GM10847 (cell line): ENCODE results near the gene DCBLD2.

Experiments used
- POLR2A ChIP-seq: IDR thresholded peaks from 2 replicates; pipeline ENCODE4 v1.6.1; 2011; ENCODE audit not compliant: insufficient read length; ENCODE audit errors: extremely low read depth

DCBLD2 gene

DNA sequence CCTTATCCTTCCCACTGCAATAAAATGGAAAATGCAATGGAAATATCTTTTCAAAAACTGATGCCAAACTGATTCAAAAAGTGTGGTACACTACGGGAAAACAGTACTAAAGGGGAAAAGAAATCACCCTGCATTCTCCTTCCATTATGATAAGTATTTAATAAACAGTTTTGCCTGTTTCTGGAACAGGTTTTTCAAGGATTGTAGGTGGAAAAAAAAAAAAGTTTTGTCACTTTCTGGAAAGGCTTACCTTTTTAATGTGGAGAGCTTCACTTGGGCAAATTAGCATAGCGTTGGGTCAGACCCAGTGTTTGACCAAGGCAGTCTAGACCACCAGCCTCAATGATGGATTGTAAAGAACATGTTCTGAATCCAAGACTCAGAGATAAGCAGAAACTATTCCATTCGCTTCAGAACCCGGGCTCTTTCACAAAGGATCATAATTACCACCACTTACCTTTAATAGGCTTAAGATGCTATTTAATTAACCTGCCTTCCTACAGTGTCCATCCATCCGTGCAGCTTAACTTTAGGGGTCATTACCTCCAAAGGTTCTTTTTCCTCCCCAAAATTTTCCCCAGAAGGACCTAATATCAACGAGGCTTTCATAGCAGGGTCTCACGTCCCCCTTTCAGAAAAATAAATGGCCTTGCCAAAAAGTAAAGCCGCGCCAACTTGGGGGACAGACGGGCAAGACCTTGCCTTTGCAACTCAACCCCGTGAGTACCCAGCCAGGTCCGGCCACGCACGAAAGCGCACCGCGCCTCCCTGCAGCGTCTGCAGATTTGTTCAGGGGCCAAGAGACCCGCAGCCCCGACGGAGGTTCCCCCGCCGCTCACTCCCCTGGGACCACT lies 1.0 kb downstream of the DCBLD2 start:
- TF ChIP-seq POLR2A, result no peak

DNA sequence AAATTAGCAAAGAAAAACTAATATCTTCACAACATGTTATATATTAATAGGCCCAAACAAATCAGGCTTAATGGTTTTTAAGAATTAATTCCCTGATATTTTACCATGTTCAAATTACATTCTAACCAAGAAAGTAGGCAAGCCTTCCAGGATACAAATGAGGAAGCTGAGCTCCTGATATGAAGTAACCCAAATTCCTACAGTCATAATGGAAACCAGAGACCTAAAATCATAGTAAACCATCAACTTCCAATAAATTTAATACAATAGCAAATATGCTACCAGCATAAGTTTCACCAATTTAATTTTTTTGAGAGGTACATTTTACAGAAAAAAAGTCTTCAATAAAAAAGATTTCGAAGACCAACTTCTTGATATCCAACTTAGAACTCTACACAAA lies 3.8 kb downstream of the DCBLD2 start:
- no peak for TF ChIP-seq POLR2A

GRCh38 chr3:98894791-98895576 lies 6.5 kb downstream of the DCBLD2 start:
- no peak for TF ChIP-seq POLR2A

GRCh38 chr3:98893740-98894139 lies 7.8 kb downstream of the DCBLD2 start:
- no peak for TF ChIP-seq POLR2A

DNA sequence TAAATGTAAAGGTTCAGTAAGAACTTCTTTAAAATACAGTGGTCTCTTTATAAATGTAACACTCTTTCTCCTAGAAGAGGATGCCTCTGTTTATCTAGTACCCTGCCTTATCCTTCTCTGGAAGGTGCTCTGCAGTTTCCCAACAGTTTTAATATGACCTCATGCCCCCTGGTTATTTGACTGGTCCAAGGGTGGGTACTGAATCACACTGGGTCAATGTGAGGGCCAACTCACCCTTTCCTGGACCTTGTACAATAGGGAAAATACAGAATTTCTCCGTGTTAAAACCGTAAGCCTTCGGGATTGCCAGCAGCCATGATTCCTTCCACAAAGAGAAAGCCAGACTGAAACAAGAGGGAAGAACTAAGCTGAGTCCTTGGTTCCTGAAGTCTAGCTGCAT lies 9.2 kb downstream of the DCBLD2 start:
- TF ChIP-seq POLR2A, result no peak

- TF ChIP-seq POLR2A, result no peak
Measured at GRCh38 chr3:98890965-98891910, 10.3 kb downstream of the DCBLD2 start.

DNA sequence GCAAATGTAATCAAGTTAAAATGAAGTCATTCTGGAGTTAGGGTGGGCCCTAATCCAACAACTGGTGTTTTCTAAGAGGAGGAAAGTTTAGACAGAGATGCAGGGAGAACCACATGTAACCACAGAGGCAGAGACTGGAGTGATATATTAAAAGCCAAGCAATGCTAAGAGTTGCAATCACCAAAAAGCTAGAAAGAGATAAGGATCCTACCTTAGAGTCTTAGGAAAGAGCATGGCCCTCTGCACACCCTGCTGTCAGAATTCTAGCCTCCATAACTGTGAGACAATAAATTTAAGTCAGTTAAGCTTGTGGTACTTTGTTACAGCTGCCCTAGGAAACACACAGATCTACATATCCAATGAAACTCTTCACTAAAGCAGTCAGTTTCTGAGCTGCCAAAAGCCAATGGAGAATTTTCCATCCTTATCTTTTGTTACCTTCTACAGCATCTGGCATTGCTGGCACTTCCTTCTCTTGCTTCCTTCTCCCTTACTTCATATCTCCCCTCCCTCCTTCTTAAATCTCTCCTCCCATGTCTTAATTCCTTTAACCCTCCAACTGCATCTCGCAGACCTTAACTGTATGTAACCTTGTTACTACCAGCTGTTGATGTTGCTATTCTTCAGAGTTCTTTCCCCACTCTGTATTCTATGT lies 11.2 kb downstream of the DCBLD2 start:
- TF ChIP-seq POLR2A, result no peak

DNA sequence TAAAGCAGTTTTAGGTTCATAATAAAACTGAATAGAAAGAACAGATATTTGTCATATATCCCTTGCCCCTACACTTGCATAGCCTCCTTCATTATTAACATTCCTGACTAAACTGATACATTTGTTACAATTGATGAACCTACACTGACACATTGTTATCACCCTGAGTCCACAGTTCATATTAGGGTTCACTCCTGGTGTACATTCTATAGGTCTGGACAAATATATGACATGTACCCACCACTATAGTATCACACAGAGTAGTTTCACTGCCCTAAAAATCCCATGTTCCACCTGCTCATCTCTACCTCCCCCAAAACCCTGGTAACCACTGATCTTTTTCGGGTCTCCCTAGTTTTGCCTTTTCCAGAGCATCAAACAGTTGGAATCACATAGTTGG lies 13.8 kb downstream of the DCBLD2 start:
- TF ChIP-seq POLR2A, result no peak

- TF ChIP-seq POLR2A, result no peak
Measured at GRCh38 chr3:98886525-98886924, 15.0 kb downstream of the DCBLD2 start.

DNA sequence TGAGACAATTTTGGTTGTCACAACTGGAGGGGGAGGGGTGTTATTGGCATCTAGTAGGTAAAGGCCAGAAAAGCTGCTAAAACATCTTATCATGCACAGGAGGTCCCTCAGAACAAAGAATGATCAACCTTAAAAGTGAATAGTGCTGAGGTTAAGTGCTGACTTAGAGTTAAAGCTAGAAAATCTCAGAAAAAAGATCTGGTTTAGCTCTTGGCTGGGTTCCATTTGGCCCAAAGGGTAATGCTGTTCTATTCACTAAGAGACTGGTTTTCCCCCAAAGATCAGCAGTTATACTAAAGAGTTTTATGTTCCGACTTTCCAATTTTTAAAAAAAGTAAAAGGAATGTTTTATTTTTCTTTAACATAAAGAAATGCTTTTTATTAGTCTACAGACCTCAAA lies 15.6 kb downstream of the DCBLD2 start:
- TF ChIP-seq POLR2A, result no peak

- no peak for TF ChIP-seq POLR2A
Measured at GRCh38 chr3:98884675-98885371, 16.7 kb downstream of the DCBLD2 start.

DNA sequence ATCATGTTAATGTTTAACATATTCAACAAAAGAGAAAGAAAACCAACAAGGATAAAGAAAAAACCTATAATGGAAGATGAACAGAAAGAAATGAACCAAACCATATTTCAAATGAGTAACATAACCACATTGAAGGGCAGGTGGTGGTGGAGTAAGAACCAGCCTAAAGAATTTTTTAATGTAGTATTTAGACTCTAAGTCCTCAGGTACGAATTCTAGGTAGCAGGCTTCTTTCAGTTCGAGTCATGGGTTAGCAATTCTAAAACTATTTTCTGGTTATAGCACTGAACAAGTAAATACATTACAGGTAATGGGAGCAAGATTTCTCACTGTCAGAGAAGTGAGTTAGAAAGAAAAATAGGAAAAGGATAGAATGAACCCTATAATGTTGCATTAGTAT lies 24.4 kb downstream of the DCBLD2 start:
- TF ChIP-seq POLR2A, result no peak

- no peak for TF ChIP-seq POLR2A
Measured at GRCh38 chr3:98875535-98875934, 26.0 kb downstream of the DCBLD2 start.

GRCh38 chr3:98874602-98875249 lies 26.8 kb downstream of the DCBLD2 start:
- TF ChIP-seq POLR2A, result no peak

GRCh38 chr3:98869391-98869790 lies 32.1 kb downstream of the DCBLD2 start:
- TF ChIP-seq POLR2A, result no peak
